H1 (cell line): ENCODE measurements around the gene ZSWIM4. TPM values are rescaled to one million over a fixed set of nuclear protein-coding genes. Genes with fewer than 3 reads are reported as not detected.

Experiments
- CTCF ChIA-PET: fragments of 300-600 bp; sonication (Branson Sonifier 250); formaldehyde crosslinking; loops from one replicate; lab custom pipeline; 2021; ENCODE audit not compliant: partially characterized antibody; lab: Charles Lee
- POLR2A ChIA-PET: fragments of 300-600 bp; sonication (Branson Sonifier 250); formaldehyde crosslinking; loops from one replicate; lab custom pipeline; 2021; ENCODE audit warnings: inconsistent platforms; ENCODE audit not compliant: partially characterized antibody; lab: Charles Lee
- DNase-seq, 2 experiments: peaks; one replicate each; pipeline versions ENCODE4 v3.0.0 to v3.0.0-alpha.2; 2010 to 2022; ENCODE audit warnings: low spot score in 2 of 2, low read depth in 1 of 2, mixed read lengths in 1 of 2
- FAIRE-seq: peaks from 2 replicates; lab custom pipeline; 2011; peaks lifted over from hg19 to GRCh38; lab: Jason Lieb, UNC
- H2AFZ ChIP-seq: 2 replicates; pipeline ENCODE4 v1.8.1; 2012; ENCODE audit warnings: low read length, inconsistent platforms
- H2AK5ac ChIP-seq: 2 replicates; pipeline ENCODE4 v1.6.1; 2013; ENCODE audit warnings: low read depth, low read length
- H2BK120ac ChIP-seq: replicated peaks from 2 replicates; pipeline ENCODE3; 2013; ENCODE audit warnings: low read depth, low read length, inconsistent platforms
- H2BK12ac ChIP-seq: 2 replicates; pipeline ENCODE4 v1.6.1; 2013; ENCODE audit warnings: low read depth, low read length
- H2BK15ac ChIP-seq: 2 replicates; pipeline ENCODE4 v1.6.1; 2013; ENCODE audit warnings: low read length
- H2BK20ac ChIP-seq: 2 replicates; pipeline ENCODE4 v1.6.1; 2013; ENCODE audit warnings: low read length
- H2BK5ac ChIP-seq: 2 replicates; pipeline ENCODE4 v1.6.1; 2013; ENCODE audit warnings: low read depth, low read length
- H3K14ac ChIP-seq: 2 replicates; pipeline ENCODE4 v1.6.1; 2013; ENCODE audit warnings: inconsistent platforms; ENCODE audit not compliant: insufficient read length
- H3K18ac ChIP-seq: 2 replicates; pipeline ENCODE4 v1.6.1; 2013; ENCODE audit warnings: low read length; ENCODE audit errors: extremely low read depth
- H3K23ac ChIP-seq: 2 replicates; pipeline ENCODE4 v1.6.1; 2013; ENCODE audit warnings: inconsistent platforms; ENCODE audit not compliant: insufficient read length
- H3K23me2 ChIP-seq: 2 replicates; pipeline ENCODE4 v1.6.1; 2013; ENCODE audit warnings: low read depth, low read length
- H3K27ac ChIP-seq: 2 replicates; pipeline ENCODE4 v1.6.1; 2011; ENCODE audit warnings: low read depth, low read length, inconsistent platforms
- H3K27me3 ChIP-seq, 4 experiments: replicated peaks in 1 of 4; 1 replicate in 1 of 4; 2 replicates in 3 of 4; pipeline versions ENCODE4 v1.6.1 to v1.8.1; 2011 to 2013; ENCODE audit warnings: low read length in 3 of 4, mild to moderate bottlenecking in 3 of 4, inconsistent platforms in 2 of 4, mixed read lengths in 2 of 4, moderate library complexity in 1 of 4; ENCODE audit not compliant: control insufficient read depth in 3 of 4, insufficient read depth in 3 of 4; ENCODE audit errors: extremely low read depth in 1 of 4
- H3K36me3 ChIP-seq, 4 experiments: 2 replicates each; pipeline versions ENCODE4 v1.6.1 to v1.8.1; 2011 to 2013; ENCODE audit warnings: mild to moderate bottlenecking in 4 of 4, low read length in 3 of 4, moderate library complexity in 2 of 4, control low read depth in 1 of 4, inconsistent platforms in 1 of 4; ENCODE audit not compliant: insufficient read depth in 4 of 4, control insufficient read depth in 2 of 4
- H3K4ac ChIP-seq: replicated peaks from 2 replicates; pipeline ENCODE3; 2013; ENCODE audit warnings: low read length, low read depth, mixed read lengths, inconsistent platforms; ENCODE audit not compliant: insufficient read length
- H3K4me1 ChIP-seq, 4 experiments: replicated peaks in 1 of 4; 1 replicate in 1 of 4; 2 replicates in 3 of 4; pipeline versions ENCODE4 v1.6.1 to v1.8.1; 2011 to 2013; ENCODE audit warnings: low read length in 3 of 4, inconsistent platforms in 2 of 4, mixed read lengths in 1 of 4; ENCODE audit not compliant: insufficient read depth in 4 of 4, control insufficient read depth in 3 of 4
- H3K4me2 ChIP-seq, 2 experiments: 2 replicates each; pipeline versions ENCODE4 v1.6.1 to v1.8.1; 2011 to 2013; ENCODE audit warnings: low read depth in 2 of 2, low read length in 2 of 2, control low read depth in 1 of 2, inconsistent platforms in 1 of 2, mild to moderate bottlenecking in 1 of 2; ENCODE audit not compliant: insufficient read depth in 1 of 2
- H3K4me3 ChIP-seq, 4 experiments: fragments of 200-600, 300-600 bp in 1 of 4; sonication (generic), shearing (Covaris generic), sonication (Bioruptor Twin) in 1 of 4; 2 replicates each; pipeline versions ENCODE4 v1.5.1 to v1.8.1; 2011 to 2016; ENCODE audit warnings: low read length in 4 of 4, low read depth in 3 of 4, control low read depth in 2 of 4, inconsistent platforms in 2 of 4, mild to moderate bottlenecking in 2 of 4, mixed read lengths in 1 of 4, moderate library complexity in 1 of 4; ENCODE audit not compliant: insufficient read depth in 2 of 4; ENCODE audit errors: extremely low read depth in 1 of 4
- H3K56ac ChIP-seq: replicated peaks from 2 replicates; pipeline ENCODE3; 2013; ENCODE audit warnings: low read depth, mild to moderate bottlenecking, mixed read lengths, low read length, inconsistent platforms; ENCODE audit not compliant: insufficient read length
- H3K79me1 ChIP-seq: 2 replicates; pipeline ENCODE4 v1.6.1; 2013; ENCODE audit warnings: low read depth, low read length, control low read depth
- H3K79me2 ChIP-seq, 2 experiments: 2 replicates each; pipeline versions ENCODE4 v1.6.1 to v1.8.1; 2012 to 2013; ENCODE audit warnings: low read length in 2 of 2, mild to moderate bottlenecking in 2 of 2, inconsistent platforms in 1 of 2; ENCODE audit not compliant: insufficient read depth in 2 of 2, control insufficient read depth in 1 of 2
- H3K9ac ChIP-seq, 4 experiments: replicated peaks in 1 of 4; 1 replicate in 1 of 4; 2 replicates in 3 of 4; pipeline versions ENCODE4 v1.6.1 to v1.8.1; 2011 to 2013; ENCODE audit warnings: low read depth in 3 of 4, low read length in 3 of 4, control low read depth in 2 of 4, mild to moderate bottlenecking in 2 of 4, moderate library complexity in 2 of 4, inconsistent platforms in 1 of 4; ENCODE audit errors: extremely low read depth in 1 of 4
- H3K9me3 ChIP-seq, 2 experiments: 2 replicates each; pipeline versions ENCODE4 v1.6.1 to v1.8.1; 2012 to 2013; ENCODE audit warnings: mild to moderate bottlenecking in 2 of 2, moderate library complexity in 2 of 2, control low read depth in 1 of 2, inconsistent platforms in 1 of 2, low read depth in 1 of 2, low read length in 1 of 2, mixed read lengths in 1 of 2; ENCODE audit not compliant: insufficient read depth in 2 of 2
- H4K20me1 ChIP-seq, 2 experiments: replicated peaks in 1 of 2; 2 replicates each; pipeline versions ENCODE3 to v1.8.1; 2011 to 2013; ENCODE audit warnings: inconsistent platforms in 2 of 2, low read length in 2 of 2, mild to moderate bottlenecking in 1 of 2; ENCODE audit not compliant: insufficient read depth in 2 of 2, control insufficient read depth in 1 of 2
- H4K5ac ChIP-seq: 2 replicates; pipeline ENCODE4 v1.6.1; 2013; ENCODE audit warnings: low read length, low read depth, mixed read lengths, inconsistent platforms; ENCODE audit not compliant: insufficient read length
- H4K8ac ChIP-seq: 2 replicates; pipeline ENCODE4 v1.8.0; 2013; ENCODE audit warnings: mild to moderate bottlenecking, moderate library complexity, low read length, inconsistent platforms; ENCODE audit not compliant: insufficient read depth; ENCODE audit errors: extremely low read depth
- H4K91ac ChIP-seq: replicated peaks from 2 replicates; pipeline ENCODE3; 2013; ENCODE audit warnings: low read length, mixed read lengths, inconsistent platforms; ENCODE audit not compliant: insufficient read length
- BCL11A ChIP-seq, 2 experiments: IDR thresholded peaks; one replicate each; pipeline ENCODE4 v1.6.1; 2011; ENCODE audit warnings: low read depth in 2 of 2, low read length in 2 of 2, mild to moderate bottlenecking in 2 of 2
- MAFK ChIP-seq: IDR thresholded peaks from 2 replicates; pipeline ENCODE4 v1.6.1; 2012; ENCODE audit warnings: low read depth, mild to moderate bottlenecking, improper control_type of control experiment, low read length
- TBP ChIP-seq: IDR thresholded peaks from 2 replicates; pipeline ENCODE4 v1.6.1; 2011; ENCODE audit warnings: low read depth, low read length, improper control_type of control experiment
- ZNF274 ChIP-seq: IDR thresholded peaks from 2 replicates; pipeline ENCODE4 v1.7.0; 2012; ENCODE audit warnings: low read length, borderline replicate concordance; ENCODE audit errors: extremely low read depth
- WGBS, 2 experiments: shearing (Covaris generic) in 1 of 2; methylation state at CpG; one replicate each; pipeline versions ENCODE4 v1.1.6 to v1.1.7; 2013 to 2015; ENCODE audit warnings: low lambda C conversion rate in 2 of 2, mixed read lengths in 2 of 2, inconsistent platforms in 1 of 2, low coverage in 1 of 2, missing lambda C conversion rate in 1 of 2; ENCODE audit not compliant: insufficient replicate concordance in 2 of 2, insufficient coverage in 1 of 2, insufficient read length in 1 of 2; ENCODE audit errors: extremely low coverage in 1 of 2, missing lambda C conversion rate in 1 of 2; 5-methylcytosine and 5-hydroxymethylcytosine counted together
- polyA plus RNA-seq, 7 experiments: library from polyadenylated mRNA; depleted of rRNA in 3 of 7; stranded (reverse) in 5 of 7; unstranded in 2 of 7; fragments of >200 nt in 5 of 7; fragments of 200-250 nt in 2 of 7; gene quantifications; 1 replicate in 5 of 7; 2 replicates in 1 of 7; 4 replicates in 1 of 7; pipeline versions ENCODE4 v1.2.1 to v1.2.3, GENCODE V29; 2011 to 2013; ENCODE audit warnings: missing spikeins in 2 of 7, mixed read lengths in 2 of 7
- total RNA-seq: library from RNA; stranded (reverse); fragmentation: NEBNext Ultra II Directional; extraction: Animal tissue kit (Norgen Biotek cat#: 25700); gene quantifications from 2 replicates; pipeline ENCODE4 v1.2.1, GENCODE V29; 2021

Gene ZSWIM4
- total and polyA plus RNA-seq, 2 of the 8 experiments (the other 6 are each of a cell fraction or from before 2014, with no cell fraction given), result 12.2 to 31.1 TPM

- Histone ChIP-seq H4K8ac (no peak overlapping the region), H2BK120ac (no peak overlapping the region), H3K23ac (no peak overlapping the region), H2BK20ac (no peak overlapping the region), H3K27ac (no peak overlapping the region), H4K20me1 (no peaks in the 10 kb centered on the region), H3K27me3 (no peaks in the 10 kb centered on the region; a peak in 1 of 7 replicates), H4K91ac (no peak overlapping the region), H2BK15ac (no peak overlapping the region), H3K79me1 (no peaks in the 10 kb centered on the region), H3K18ac (no peak overlapping the region), H3K36me3 (peaks cover 0 to 39% (median 10%) of the 10 kb centered on the region in 4 experiments; a peak in 6 of 8 replicates), H3K23me2 (peaks cover 7% of the 10 kb centered on the region; the same call in 1 of the 2 replicates), H3K79me2 (no peaks in the 10 kb centered on the region), H2BK12ac (no peak overlapping the region), H2BK5ac (no peak overlapping the region), H3K56ac (no peak overlapping the region), H2AFZ (no peak overlapping the region), H3K4me1 (peaks cover 0 to 9% (median 2%) of the 10 kb centered on the region in 4 experiments; a peak in 3 of 7 replicates), H3K4me3 (no peak overlapping the region), H3K14ac (no peak overlapping the region), H3K9ac (no peak overlapping the region), H4K5ac (no peak overlapping the region), H3K4me2 (no peak overlapping the region), H3K4ac (no peak overlapping the region), H3K9me3 (no peaks in the 10 kb centered on the region), H2AK5ac (no peak overlapping the region)
- FAIRE-seq (no peak), DNase-seq (peak in 1 of 2 experiments; percentile 46)
- TF ChIP-seq MAFK (no peak), BCL11A (IDR thresholded peaks at IDR 0.05; ENCODE audit: low read depth in 2 of 2, low read length in 2 of 2) (no peak), ZNF274 (no peak), TBP (no peak)
- 93% methylated on average over 38 of the region's 42 CpGs; no CpG with 5 or more reads in 1 of the 2 experiments for WGBS, 2 experiments
- ChIA-PET CTCF (interaction anchor here (0.5 to 0.8 kb wide), 4 partner anchors 13 to 372 kb away, joined by 3 to 5 read pairs (median 3); no protein-coding TSS in a partner anchor), POLR2A (interaction anchor here (1.6 to 6.7 kb wide), 2 partner anchors 11 to 63 kb away, joined by 3 to 39 read pairs; partner anchors contain the start of gene C19orf53)
These were observed 32.5 kb upstream of the ZSWIM4 start for GRCh38 chr19:13762635-13763235.
